HG02852 (cell line): ENCODE results near the gene ST3GAL2.
"Not testable (repeated sequence)": the region's sequence is repeated elsewhere in the genome, so short reads cannot be mapped to it uniquely, and the experiment has no call there.

ENCODE experiments used
- ATAC-seq: cut with Tn5 transposase; IDR thresholded peaks from one replicate; pipeline ENCODE4 v1.9.1; 2021; ENCODE audit warnings: mild to moderate bottlenecking, moderate library complexity; ENCODE audit not compliant: unreplicated experiment

Gene ST3GAL2

GRCh38 chr16:70349783-70350182 lies 89.1 kb downstream of the ST3GAL2 start:
- no peak for ATAC-seq

DNA sequence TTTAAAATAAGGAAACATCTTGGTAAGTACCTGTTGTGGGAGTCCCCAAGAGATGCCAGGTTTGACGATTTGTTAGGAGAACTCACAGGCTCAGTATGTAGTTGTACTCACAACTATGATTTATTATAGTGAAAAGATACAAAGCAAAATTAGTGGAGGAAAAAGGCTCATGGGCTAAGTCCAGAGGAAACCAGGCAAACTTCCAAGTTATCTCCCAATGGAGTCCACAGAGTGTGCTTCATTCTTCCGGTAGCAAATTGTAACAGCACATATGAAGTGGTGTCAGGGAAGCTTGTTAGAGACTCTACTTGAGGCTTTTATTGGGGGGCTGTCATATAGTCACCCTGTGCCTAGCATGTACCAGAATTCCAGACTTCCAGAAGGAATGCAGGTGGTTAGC lies 89.9 kb downstream of the ST3GAL2 start:
- no peak for ATAC-seq

GRCh38 chr16:70345840-70346239 lies 93.1 kb downstream of the ST3GAL2 start:
- ATAC-seq: no peak

GRCh38 chr16:70342016-70342415 lies 96.9 kb downstream of the ST3GAL2 start:
- no peak for ATAC-seq

- ATAC-seq: no peak
These were observed 97.3 kb downstream of the ST3GAL2 start for GRCh38 chr16:70341600-70341999.

- no peak for ATAC-seq
These were observed 101.1 kb downstream of the ST3GAL2 start for GRCh38 chr16:70337814-70338213.

GRCh38 chr16:70332728-70333127 lies 106.2 kb downstream of the ST3GAL2 start:
- ATAC-seq: not testable (repeated sequence)

GRCh38 chr16:70331588-70332358 lies 107.1 kb downstream of the ST3GAL2 start:
- no peak for ATAC-seq

DNA sequence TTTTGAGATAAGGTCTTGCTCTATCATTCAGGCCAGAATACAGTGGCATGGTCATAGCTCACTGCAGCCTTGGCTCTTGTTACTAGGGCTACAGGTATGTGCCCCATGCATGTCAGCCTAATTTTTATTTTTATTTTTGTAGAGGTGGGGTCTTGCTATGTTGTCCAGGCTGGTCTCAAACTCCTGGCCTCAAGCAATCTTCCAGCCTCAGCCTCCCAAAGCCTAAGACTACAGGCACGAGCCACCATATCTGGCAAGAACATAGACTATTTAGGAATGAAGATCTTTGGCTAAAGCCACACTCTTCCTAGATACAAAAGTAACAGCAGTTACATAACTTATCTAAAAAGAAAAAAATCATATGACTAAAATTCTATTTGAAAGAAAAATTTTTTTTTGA lies 107.8 kb downstream of the ST3GAL2 start:
- ATAC-seq: no peak
